Progenitor cell of endocrine pancreas (in vitro differentiated cells): ENCODE results near the gene NFIC. TPM values are rescaled to one million over a fixed set of nuclear protein-coding genes. Genes with fewer than 3 reads are reported as not detected.

Source experiments
- DNase-seq: peaks from one replicate; pipeline ENCODE4 v3.0.0; 2021; ENCODE audit warnings: low spot score; ENCODE audit not compliant: unreplicated experiment
- H3K27ac Mint-ChIP-seq: 2 replicates; pipeline ENCODE4 v1.8.0; 2021; ENCODE audit warnings: mild to moderate bottlenecking, moderate library complexity, mixed read lengths
- H3K27me3 Mint-ChIP-seq: 2 replicates; pipeline ENCODE4 v1.8.0; 2021; ENCODE audit warnings: mixed read lengths
- H3K36me3 Mint-ChIP-seq: 2 replicates; pipeline ENCODE4 v1.8.0; 2022; ENCODE audit warnings: mixed read lengths; ENCODE audit not compliant: insufficient read depth
- H3K4me1 Mint-ChIP-seq: 2 replicates; pipeline ENCODE4 v1.8.0; 2021; ENCODE audit warnings: low read depth, mixed read lengths
- H3K4me3 Mint-ChIP-seq: 2 replicates; pipeline ENCODE4 v1.8.0; 2021; ENCODE audit warnings: low read depth, mild to moderate bottlenecking, moderate library complexity, mixed read lengths
- H3K9me3 Mint-ChIP-seq: 2 replicates; pipeline ENCODE4 v1.8.0; 2021; ENCODE audit warnings: low read depth, mixed read lengths
- total RNA-seq: library from RNA; stranded (reverse); gene quantifications from 2 replicates; pipeline ENCODE4 v1.2.1, GENCODE V29; 2021
- TF ChIP-seq, protein P1 (sequence below): fragments of 200-600 bp; sonication (generic); IDR thresholded peaks from one replicate; pipeline ENCODE4 v1.5.0; 2021; ENCODE audit warnings: antibody characterized with exemption, mild to moderate bottlenecking; ENCODE audit not compliant: unreplicated experiment

Gene NFIC
- total RNA-seq, 1 donor from 2014 or later, result 6.8 TPM

DNA sequence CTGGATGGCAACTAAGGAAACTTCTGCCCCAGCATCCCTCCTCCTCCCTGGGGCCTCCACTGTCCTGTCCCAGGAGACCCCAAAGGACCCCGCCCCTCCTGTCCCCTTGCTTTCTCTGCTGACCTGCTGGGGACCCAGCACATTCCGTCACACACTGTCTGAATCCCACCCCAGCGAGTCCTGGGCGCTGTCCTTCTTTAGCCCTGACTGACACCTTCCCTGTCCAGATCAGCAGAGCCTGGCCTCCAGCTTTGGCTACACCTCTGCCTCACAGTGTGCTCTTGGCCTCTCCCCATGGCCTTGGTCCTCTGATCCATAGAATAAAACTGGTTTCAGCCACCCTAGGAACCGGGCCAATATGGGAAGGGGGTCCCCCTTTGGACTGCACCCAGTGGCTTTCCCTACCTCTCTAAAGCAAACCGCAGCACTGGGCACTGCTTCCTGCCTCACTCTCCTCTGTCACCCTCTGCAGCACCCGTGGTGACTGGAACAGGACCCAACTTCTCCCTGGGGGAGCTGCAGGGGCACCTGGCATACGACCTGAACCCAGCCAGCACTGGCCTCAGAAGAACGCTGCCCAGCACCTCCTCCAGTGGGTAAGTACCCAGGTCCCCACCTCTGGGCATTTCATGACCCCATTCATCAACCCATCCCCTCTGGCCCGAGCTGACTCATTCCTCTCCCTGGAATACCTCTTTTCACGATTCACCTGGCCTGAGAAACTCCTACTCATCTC lies 67.6 kb downstream of the NFIC start:
- Mint-ChIP-seq H3K27me3 (no peaks in the 10 kb centered on the region), H3K27ac (no peak overlapping the region), H3K4me1 (peaks cover 3% of the 10 kb centered on the region), H3K4me3 (peak overlapping the region; percentile 98), H3K36me3 (peaks cover 2% of the 10 kb centered on the region), H3K9me3 (no peaks in the 10 kb centered on the region)
- DNase-seq, result no peak
- TF ChIP-seq, protein P1, sequence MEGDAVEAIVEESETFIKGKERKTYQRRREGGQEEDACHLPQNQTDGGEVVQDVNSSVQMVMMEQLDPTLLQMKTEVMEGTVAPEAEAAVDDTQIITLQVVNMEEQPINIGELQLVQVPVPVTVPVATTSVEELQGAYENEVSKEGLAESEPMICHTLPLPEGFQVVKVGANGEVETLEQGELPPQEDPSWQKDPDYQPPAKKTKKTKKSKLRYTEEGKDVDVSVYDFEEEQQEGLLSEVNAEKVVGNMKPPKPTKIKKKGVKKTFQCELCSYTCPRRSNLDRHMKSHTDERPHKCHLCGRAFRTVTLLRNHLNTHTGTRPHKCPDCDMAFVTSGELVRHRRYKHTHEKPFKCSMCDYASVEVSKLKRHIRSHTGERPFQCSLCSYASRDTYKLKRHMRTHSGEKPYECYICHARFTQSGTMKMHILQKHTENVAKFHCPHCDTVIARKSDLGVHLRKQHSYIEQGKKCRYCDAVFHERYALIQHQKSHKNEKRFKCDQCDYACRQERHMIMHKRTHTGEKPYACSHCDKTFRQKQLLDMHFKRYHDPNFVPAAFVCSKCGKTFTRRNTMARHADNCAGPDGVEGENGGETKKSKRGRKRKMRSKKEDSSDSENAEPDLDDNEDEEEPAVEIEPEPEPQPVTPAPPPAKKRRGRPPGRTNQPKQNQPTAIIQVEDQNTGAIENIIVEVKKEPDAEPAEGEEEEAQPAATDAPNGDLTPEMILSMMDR, result no peak

DNA sequence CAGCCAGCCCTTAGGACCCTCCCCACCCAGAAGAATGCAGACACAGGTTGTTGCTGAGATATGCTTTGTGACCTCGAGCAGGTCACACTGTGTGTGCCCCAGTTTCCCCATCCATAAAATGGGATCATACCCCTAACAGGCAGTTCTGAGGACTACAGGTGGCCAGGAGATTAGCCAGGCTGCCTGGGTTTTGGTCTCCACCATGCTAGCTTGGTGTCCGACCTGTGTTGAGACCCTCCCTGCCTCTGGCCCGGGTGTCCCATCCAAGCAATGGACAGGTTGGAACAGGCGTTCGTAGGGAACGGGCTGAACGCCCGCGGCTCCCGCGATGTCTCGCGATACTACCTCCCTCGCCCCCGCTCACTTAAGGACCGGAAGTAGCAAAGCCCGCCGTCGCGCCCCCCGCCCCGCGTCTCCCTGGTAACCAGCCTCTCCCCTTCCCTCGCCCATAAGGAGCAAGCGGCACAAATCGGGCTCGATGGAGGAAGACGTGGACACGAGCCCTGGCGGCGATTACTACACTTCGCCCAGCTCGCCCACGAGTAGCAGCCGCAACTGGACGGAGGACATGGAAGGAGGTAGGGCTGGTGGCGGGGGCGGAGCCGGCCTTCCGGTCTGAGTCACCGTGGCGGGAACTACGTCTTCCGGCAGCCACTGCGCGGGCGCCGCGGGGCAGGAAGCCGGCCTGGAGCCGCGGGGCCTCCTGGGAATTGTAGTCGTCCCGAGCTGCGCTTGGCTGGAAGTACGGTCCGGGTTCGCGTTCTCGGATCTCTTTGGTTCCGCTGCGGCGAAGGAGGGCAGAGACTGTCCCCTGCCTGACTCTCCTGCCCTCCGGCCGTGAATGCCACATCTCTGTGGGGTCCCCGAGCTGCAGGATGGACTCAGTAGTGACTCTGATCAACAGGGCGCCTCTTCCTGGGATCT lies 68.5 kb downstream of the NFIC start:
- peak overlapping the region; percentile 99 for H3K27ac Mint-ChIP-seq
- H3K27me3 Mint-ChIP-seq, result peaks cover 2% of the 10 kb centered on the region
- TF ChIP-seq, protein P1, result no peak
- H3K9me3 Mint-ChIP-seq, result no peaks in the 10 kb centered on the region
- peak; percentile 90 for DNase-seq
- H3K4me1 Mint-ChIP-seq, result peaks cover 3% of the 10 kb centered on the region
- H3K4me3 Mint-ChIP-seq, result peak overlapping the region; percentile 98
- H3K36me3 Mint-ChIP-seq, result peaks cover 2% of the 10 kb centered on the region

DNA sequence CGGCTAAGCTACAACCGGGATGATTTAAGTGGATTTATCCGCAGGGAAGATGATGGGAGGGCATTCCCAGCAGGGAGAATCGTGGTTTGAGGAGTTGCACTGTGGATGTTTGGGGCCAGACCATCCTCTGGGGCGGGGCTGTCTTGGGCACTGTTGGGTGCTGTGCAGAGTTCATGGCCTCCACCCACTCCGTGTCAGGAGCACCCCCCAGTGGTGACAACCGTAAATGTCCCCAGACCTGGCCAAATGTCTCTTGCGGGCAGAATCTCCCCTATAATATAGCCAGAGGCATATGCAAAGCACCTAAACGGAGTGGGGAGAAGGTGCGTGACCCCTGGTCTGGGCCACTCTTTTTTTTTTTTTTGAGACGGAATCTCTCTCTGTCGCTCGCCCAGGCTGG lies 73.7 kb downstream of the NFIC start:
- peaks cover 17% of the 10 kb centered on the region for H3K27me3 Mint-ChIP-seq
- no peak overlapping the region for H3K27ac Mint-ChIP-seq
- H3K4me3 Mint-ChIP-seq, result no peak overlapping the region
- H3K4me1 Mint-ChIP-seq, result peaks cover 12% of the 10 kb centered on the region
- no peaks in the 10 kb centered on the region for H3K9me3 Mint-ChIP-seq
- H3K36me3 Mint-ChIP-seq, result peaks cover 2% of the 10 kb centered on the region
- TF ChIP-seq, protein P1, result peak; percentile 36
- DNase-seq, result no peak

DNA sequence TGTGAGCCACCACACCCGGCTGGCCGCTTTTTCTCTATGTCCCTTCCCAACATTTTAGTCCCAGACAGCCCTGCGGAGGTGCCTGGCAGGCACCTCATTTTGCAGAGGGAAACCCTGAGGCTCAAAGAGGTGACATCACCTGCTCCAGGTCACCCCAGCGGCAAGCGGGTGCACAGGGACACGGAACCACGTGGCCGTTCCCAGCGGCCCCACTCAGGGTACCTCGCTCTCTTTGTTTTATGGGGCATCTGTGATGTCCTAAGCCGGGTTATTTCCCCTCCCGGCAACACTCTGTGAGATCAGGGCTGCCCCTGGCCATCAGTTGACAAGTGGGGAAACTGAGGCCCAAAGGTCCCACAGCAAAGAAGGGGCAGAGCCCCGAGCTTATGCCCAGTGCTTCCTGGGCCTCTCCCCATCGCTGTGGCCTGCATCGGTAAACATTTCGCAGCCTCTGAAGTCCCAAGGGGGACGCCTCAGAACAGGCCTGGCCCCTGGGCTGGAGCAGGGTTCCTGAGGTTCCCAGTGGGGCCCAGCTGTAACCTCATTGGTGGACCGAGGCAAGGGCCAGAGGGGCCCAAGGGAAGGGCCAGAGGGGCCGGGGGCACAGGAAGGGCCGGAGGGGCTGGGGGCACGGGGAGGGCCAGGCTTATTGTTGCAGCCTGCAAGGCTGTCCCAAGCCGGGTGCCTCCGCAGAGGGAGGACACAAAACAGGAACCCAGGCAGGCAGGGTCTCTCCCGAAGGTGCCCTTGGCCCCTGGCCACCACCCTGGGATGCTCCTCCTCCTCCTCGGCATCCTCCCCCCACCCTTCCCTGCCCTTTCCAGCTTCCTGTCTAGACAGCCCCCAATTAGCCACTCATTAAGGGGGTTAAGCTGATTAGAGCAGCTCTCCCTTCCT lies 75.0 kb downstream of the NFIC start:
- Mint-ChIP-seq H3K27ac (no peak overlapping the region), H3K27me3 (peaks cover 27% of the 10 kb centered on the region), H3K4me3 (no peak overlapping the region), H3K4me1 (peaks cover 9% of the 10 kb centered on the region), H3K9me3 (no peaks in the 10 kb centered on the region), H3K36me3 (peaks cover 2% of the 10 kb centered on the region)
- TF ChIP-seq, protein P1, result no peak
- DNase-seq, result no peak

DNA sequence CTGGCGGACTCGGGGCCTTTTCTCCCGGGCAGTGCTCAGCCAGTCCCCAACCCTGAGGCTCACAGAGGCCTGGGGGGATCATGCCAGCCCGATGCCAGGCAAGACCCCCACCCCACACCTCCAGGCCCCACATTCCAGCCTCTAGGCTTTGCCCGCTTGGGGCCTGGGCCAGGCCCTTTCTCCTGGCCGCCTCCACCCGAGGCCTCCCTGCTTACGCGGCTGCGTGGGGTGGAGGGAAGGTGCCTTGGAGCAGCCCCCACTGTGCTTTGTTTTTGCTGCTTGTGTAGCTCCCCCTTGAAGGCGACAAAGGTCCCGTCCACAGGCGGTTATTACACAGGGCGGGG lies 75.6 kb downstream of the NFIC start:
- DNase-seq, result no peak
- Mint-ChIP-seq H3K27ac (no peak overlapping the region), H3K27me3 (peaks cover 29% of the 10 kb centered on the region), H3K4me3 (no peak overlapping the region), H3K36me3 (peaks cover 2% of the 10 kb centered on the region), H3K9me3 (no peaks in the 10 kb centered on the region), H3K4me1 (peaks cover 9% of the 10 kb centered on the region)
- TF ChIP-seq, protein P1, result no peak
